Activated CD4-positive, alpha-beta memory T cell treated with anti-CD3 and anti-CD28 coated beads, Interleukin-2, amount 10 ng/mL, durations not matched to agents 7 days and 5 days (primary cell): Measurements from ENCODE around the gene KANSL3. TPM values are rescaled to one million over a fixed set of nuclear protein-coding genes. Genes with fewer than 3 reads are reported as not detected.

Source experiments
- total RNA-seq, 2 experiments: library from RNA; stranded (reverse); gene quantifications; one replicate each; pipeline ENCODE4 v1.2.3, GENCODE V29; 2021

Gene KANSL3
- total RNA-seq, 2 experiments from 2014 or later: 58.2 to 60.9 TPM

Other genes with a start within 250 kb of the KANSL3 start
- gene NEURL3, start 133.0 kb downstream of the KANSL3 start, total RNA-seq: 1 to 10 TPM in 1 of 2 experiments, under 1 TPM in 1; 0.78 to 1.0 TPM
- gene ARID5A, start 101.6 kb downstream of the KANSL3 start, total RNA-seq: 10 to 100 TPM; 80.0 to 86.8 TPM
- gene FER1L5, start 4.5 kb upstream of the KANSL3 start, total RNA-seq: not detected
- 10 to 100 TPM; 10.8 to 12.2 TPM for gene LMAN2L, start 101.8 kb upstream of the KANSL3 start, total RNA-seq
- 1 to 10 TPM; 8.6 to 9.4 TPM for gene CNNM4, start 122.6 kb upstream of the KANSL3 start, total RNA-seq
- 10 to 100 TPM; 26.6 to 28.5 TPM for gene CNNM3, start 178.0 kb upstream of the KANSL3 start, total RNA-seq
- gene ANKRD23, start 205.7 kb upstream of the KANSL3 start, total RNA-seq: 10 to 100 TPM; 15.5 to 16.9 TPM
- 10 to 100 TPM; 44.1 to 47.7 TPM for gene ANKRD39, start 219.7 kb upstream of the KANSL3 start, total RNA-seq
- gene SEMA4C, start 231.8 kb upstream of the KANSL3 start, total RNA-seq: 10 to 100 TPM; 22.2 to 22.5 TPM